Neutrophil (primary cell): ENCODE data around the gene ASTN2.

Experiments
- H3K27ac ChIP-seq: fragments of 200-600 bp; sonication (generic); 2 replicates; pipeline ENCODE4 v1.5.1; 2016; ENCODE audit warnings: mild to moderate bottlenecking, moderate library complexity
- H3K27me3 ChIP-seq: fragments of 200-600 bp; sonication (generic); 2 replicates; pipeline ENCODE4 v1.6.0; 2016; ENCODE audit warnings: mild to moderate bottlenecking
- H3K36me3 ChIP-seq: fragments of 200-600 bp; sonication (generic); 2 replicates; pipeline ENCODE4 v1.5.1; 2017
- H3K4me1 ChIP-seq, 2 experiments: fragments of 200-600 bp in 1 of 2; sonication (generic) in 1 of 2; 1 replicate in 1 of 2; 2 replicates in 1 of 2; pipeline versions ENCODE4 v1.5.1 to v1.6.1; 2013 to 2016; ENCODE audit warnings: low read depth in 1 of 2, low read length in 1 of 2, mild to moderate bottlenecking in 1 of 2, moderate library complexity in 1 of 2; ENCODE audit not compliant: control insufficient read depth in 1 of 2, insufficient read depth in 1 of 2
- H3K4me3 ChIP-seq, 2 experiments: fragments of 200-600 bp in 1 of 2; sonication (generic) in 1 of 2; 1 replicate in 1 of 2; 2 replicates in 1 of 2; pipeline ENCODE4 v1.5.1; 2013 to 2016; ENCODE audit warnings: low read depth in 1 of 2, low read length in 1 of 2, mild to moderate bottlenecking in 1 of 2, moderate library complexity in 1 of 2
- H3K9me3 ChIP-seq: fragments of 200-600 bp; sonication (generic); 2 replicates; pipeline ENCODE4 v1.5.1; 2016
- TF ChIP-seq, protein P1 (sequence below): fragments of 200-600 bp; sonication (generic); IDR thresholded peaks from 2 replicates; pipeline ENCODE4 v1.5.1; 2016; ENCODE audit warnings: antibody characterized with exemption

The ASTN2 gene

DNA sequence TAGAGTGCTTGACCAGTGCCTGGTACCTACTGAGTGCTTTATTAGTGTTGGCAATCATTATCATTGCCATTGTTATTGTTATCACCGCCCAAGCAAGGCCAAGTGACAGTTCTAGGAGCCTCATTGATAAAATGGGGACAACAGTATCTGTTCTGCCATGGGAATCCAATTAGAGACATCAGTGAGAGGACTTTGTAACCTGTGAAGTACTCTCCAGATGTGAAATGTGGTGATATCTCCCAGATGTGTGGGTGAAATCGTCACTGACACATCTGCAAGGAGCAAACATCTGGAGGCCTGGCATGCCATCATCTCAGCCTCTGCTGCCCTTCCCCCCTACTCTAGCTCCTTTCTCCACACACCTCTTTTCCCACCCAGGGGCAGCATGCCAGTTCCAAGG is 1000.5 kb downstream of the ASTN2 start:
- TF ChIP-seq, protein P1, sequence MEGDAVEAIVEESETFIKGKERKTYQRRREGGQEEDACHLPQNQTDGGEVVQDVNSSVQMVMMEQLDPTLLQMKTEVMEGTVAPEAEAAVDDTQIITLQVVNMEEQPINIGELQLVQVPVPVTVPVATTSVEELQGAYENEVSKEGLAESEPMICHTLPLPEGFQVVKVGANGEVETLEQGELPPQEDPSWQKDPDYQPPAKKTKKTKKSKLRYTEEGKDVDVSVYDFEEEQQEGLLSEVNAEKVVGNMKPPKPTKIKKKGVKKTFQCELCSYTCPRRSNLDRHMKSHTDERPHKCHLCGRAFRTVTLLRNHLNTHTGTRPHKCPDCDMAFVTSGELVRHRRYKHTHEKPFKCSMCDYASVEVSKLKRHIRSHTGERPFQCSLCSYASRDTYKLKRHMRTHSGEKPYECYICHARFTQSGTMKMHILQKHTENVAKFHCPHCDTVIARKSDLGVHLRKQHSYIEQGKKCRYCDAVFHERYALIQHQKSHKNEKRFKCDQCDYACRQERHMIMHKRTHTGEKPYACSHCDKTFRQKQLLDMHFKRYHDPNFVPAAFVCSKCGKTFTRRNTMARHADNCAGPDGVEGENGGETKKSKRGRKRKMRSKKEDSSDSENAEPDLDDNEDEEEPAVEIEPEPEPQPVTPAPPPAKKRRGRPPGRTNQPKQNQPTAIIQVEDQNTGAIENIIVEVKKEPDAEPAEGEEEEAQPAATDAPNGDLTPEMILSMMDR = no peak
- no peaks in the 10 kb centered on the region for H3K27me3 ChIP-seq
- no peaks in the 10 kb centered on the region for H3K4me1 ChIP-seq
- H3K4me3 ChIP-seq = no peak overlapping the region
- H3K9me3 ChIP-seq = no peaks in the 10 kb centered on the region
- H3K36me3 ChIP-seq = no peaks in the 10 kb centered on the region
- no peak overlapping the region for H3K27ac ChIP-seq

DNA sequence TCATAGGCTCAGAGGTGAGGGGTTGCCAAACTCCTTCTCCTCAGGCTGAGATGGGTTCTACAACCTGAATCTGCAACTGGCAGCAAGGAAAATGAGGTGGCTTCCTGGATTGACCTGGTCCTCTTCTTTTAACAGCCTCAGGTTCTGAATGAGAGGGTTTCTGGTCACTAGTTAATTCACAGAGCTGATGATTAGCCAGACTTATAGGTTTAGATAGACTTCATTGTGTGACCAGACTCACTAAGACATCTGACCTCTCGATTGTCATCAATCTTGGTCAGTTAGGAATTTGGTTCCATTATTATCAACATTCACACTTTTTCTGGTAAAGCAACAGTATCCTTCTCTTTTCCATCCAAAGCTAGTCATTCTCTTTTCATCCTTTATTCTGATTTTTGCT is 1003.4 kb downstream of the ASTN2 start:
- Histone ChIP-seq H3K4me3 (no peak overlapping the region), H3K36me3 (no peaks in the 10 kb centered on the region), H3K4me1 (no peaks in the 10 kb centered on the region), H3K9me3 (no peaks in the 10 kb centered on the region), H3K27ac (no peak overlapping the region), H3K27me3 (no peaks in the 10 kb centered on the region)
- TF ChIP-seq, protein P1 = no peak

GRCh38 chr9:116409638-116410037 is 1005.2 kb downstream of the ASTN2 start:
- no peaks in the 10 kb centered on the region for H3K36me3 ChIP-seq
- TF ChIP-seq, protein P1 = no peak

GRCh38 chr9:116409129-116409528 is 1005.7 kb downstream of the ASTN2 start:
- TF ChIP-seq, protein P1 = no peak
- Histone ChIP-seq H3K27me3 (no peaks in the 10 kb centered on the region), H3K4me3 (no peak overlapping the region), H3K9me3 (no peaks in the 10 kb centered on the region), H3K36me3 (no peaks in the 10 kb centered on the region), H3K4me1 (no peaks in the 10 kb centered on the region), H3K27ac (no peak overlapping the region)

More at GRCh38 chr9:116409638-116410037, 1005.2 kb downstream of the ASTN2 start:
- Histone ChIP-seq H3K9me3 (no peaks in the 10 kb centered on the region), H3K27ac (no peak overlapping the region), H3K4me1 (no peaks in the 10 kb centered on the region), H3K4me3 (no peak overlapping the region), H3K27me3 (no peaks in the 10 kb centered on the region)

GRCh38 chr9:116406469-116406868 is 1008.4 kb downstream of the ASTN2 start:
- no peaks in the 10 kb centered on the region for H3K27me3 ChIP-seq
- no peaks in the 10 kb centered on the region for H3K36me3 ChIP-seq
- no peaks in the 10 kb centered on the region for H3K4me1 ChIP-seq
- no peak overlapping the region for H3K4me3 ChIP-seq
- TF ChIP-seq, protein P1 = no peak
- no peaks in the 10 kb centered on the region for H3K9me3 ChIP-seq
- H3K27ac ChIP-seq = no peak overlapping the region

- no peaks in the 10 kb centered on the region for H3K4me1 ChIP-seq
- TF ChIP-seq, protein P1 = no peak
- no peaks in the 10 kb centered on the region for H3K36me3 ChIP-seq
- H3K4me3 ChIP-seq = no peak overlapping the region
- H3K27ac ChIP-seq = no peak overlapping the region
- H3K9me3 ChIP-seq = no peaks in the 10 kb centered on the region
- H3K27me3 ChIP-seq = no peaks in the 10 kb centered on the region
Measured at GRCh38 chr9:116405321-116405720, 1009.5 kb downstream of the ASTN2 start.
